Measurements from ENCODE around the gene MAP3K7. TPM values are rescaled to one million over a fixed set of nuclear protein-coding genes. Genes with fewer than 3 reads are reported as not detected.

MAP3K7 gene
- total and polyA plus RNA-seq, 2 of the 8 experiments (the other 6 are each of a cell fraction or from before 2014, with no cell fraction given): 27.3 to 34.8 TPM

GRCh38 chr6:90578894-90579549, 7.8 kb downstream of the MAP3K7 start:
- H3K18ac ChIP-seq (ENCODE audit: extremely low read depth, low read length): no peak overlapping the region
- H3K23ac ChIP-seq (ENCODE audit: insufficient read length): no peak overlapping the region
- no peaks in the 10 kb centered on the region for H3K4me1 ChIP-seq (replicated peaks in 1 of 4; ENCODE audit: control insufficient read depth in 3 of 4, insufficient read depth in 4 of 4, low read length in 3 of 4)
- peaks cover 0 to 71% of the 10 kb centered on the region in 2 experiments; a peak in 3 of 4 replicates for H3K79me2 ChIP-seq (ENCODE audit: control insufficient read depth in 1 of 2, insufficient read depth in 2 of 2, low read length in 2 of 2)
- no peak overlapping the region for H4K91ac ChIP-seq (replicated peaks; ENCODE audit: insufficient read length, low read length)
- DNase-seq (ENCODE audit: low read depth in 1 of 2, low spot score in 2 of 2) (no peak), FAIRE-seq (no peak)
- H2AK5ac ChIP-seq (ENCODE audit: low read depth, low read length): no peak overlapping the region
- H4K8ac ChIP-seq (ENCODE audit: extremely low read depth, insufficient read depth, low read length): no peak overlapping the region
- ChIA-PET POLR2A (ENCODE audit: partially characterized antibody) (interaction anchor here (0.9 to 1.2 kb wide), 2 partner anchors 8 to 10 kb away, joined by 3 read pairs; partner anchors contain the start of gene MAP3K7), CTCF (ENCODE audit: partially characterized antibody) (no interaction called here)
- no peak overlapping the region for H2BK120ac ChIP-seq (replicated peaks; ENCODE audit: low read depth, low read length)
- no peaks in the 10 kb centered on the region; a peak in 1 of 8 replicates for H3K36me3 ChIP-seq (ENCODE audit: control insufficient read depth in 2 of 4, insufficient read depth in 4 of 4, low read length in 3 of 4)
- H3K4ac ChIP-seq (replicated peaks; ENCODE audit: insufficient read length, low read depth, low read length): no peak overlapping the region
- H2BK5ac ChIP-seq (ENCODE audit: low read depth, low read length): no peak overlapping the region
- H3K79me1 ChIP-seq (ENCODE audit: low read depth, low read length): no peaks in the 10 kb centered on the region; the same call in 1 of the 2 replicates
- peaks cover 0 to 2% (median 0%) of the 10 kb centered on the region in 4 experiments; a peak in 2 of 7 replicates for H3K27me3 ChIP-seq (replicated peaks in 1 of 4; ENCODE audit: control insufficient read depth in 3 of 4, extremely low read depth in 1 of 4, insufficient read depth in 3 of 4, low read length in 3 of 4)
- H3K27ac ChIP-seq (ENCODE audit: low read depth, low read length): no peak overlapping the region
- no peak overlapping the region for H2BK15ac ChIP-seq (ENCODE audit: low read length)
- H3K14ac ChIP-seq (ENCODE audit: insufficient read length): no peak overlapping the region
- no peak overlapping the region for H3K56ac ChIP-seq (replicated peaks; ENCODE audit: insufficient read length, low read depth, low read length)
- WGBS, 2 experiments (ENCODE audit: extremely low coverage in 1 of 2, insufficient coverage in 1 of 2, insufficient read length in 1 of 2, insufficient replicate concordance in 2 of 2, low coverage in 1 of 2, low lambda C conversion rate in 2 of 2, missing lambda C conversion rate in 1 of 2): 75% methylated on average over 1 of the region's 1 CpG; no CpG with 5 or more reads in 1 of the 2 experiments
- no peak overlapping the region for H3K4me3 ChIP-seq (ENCODE audit: extremely low read depth in 1 of 4, insufficient read depth in 2 of 4, low read depth in 3 of 4, low read length in 4 of 4)
- H2BK12ac ChIP-seq (ENCODE audit: low read depth, low read length): no peak overlapping the region
- no peak overlapping the region for H2AFZ ChIP-seq (ENCODE audit: low read length)
- H3K9ac ChIP-seq (replicated peaks in 1 of 4; ENCODE audit: extremely low read depth in 1 of 4, low read depth in 3 of 4, low read length in 3 of 4): no peak overlapping the region
- no peaks in the 10 kb centered on the region; the same call in 1 of the 2 replicates for H3K23me2 ChIP-seq (ENCODE audit: low read depth, low read length)
- H4K5ac ChIP-seq (ENCODE audit: insufficient read length, low read depth, low read length): no peak overlapping the region
- no peak overlapping the region for H3K4me2 ChIP-seq (ENCODE audit: insufficient read depth in 1 of 2, low read depth in 2 of 2, low read length in 2 of 2)
- H3K9me3 ChIP-seq (ENCODE audit: insufficient read depth in 2 of 2, low read depth in 1 of 2, low read length in 1 of 2): no peaks in the 10 kb centered on the region
- no peak overlapping the region for H2BK20ac ChIP-seq (ENCODE audit: low read length)
- H4K20me1 ChIP-seq (replicated peaks in 1 of 2; ENCODE audit: control insufficient read depth in 1 of 2, insufficient read depth in 2 of 2, low read length in 2 of 2): peaks cover 18 to 30% of the 10 kb centered on the region in 2 experiments
- TF ChIP-seq FOSL1 (IDR thresholded peaks at IDR 0.05; ENCODE audit: insufficient read depth, low read depth, low read length) (no peak), CTBP2 (IDR thresholded peaks at IDR 0.05; ENCODE audit: borderline replicate concordance, insufficient read depth, insufficient read length, low read length) (no peak), ASH2L (IDR thresholded peaks at IDR 0.05; ENCODE audit: low read length) (no peak), HDAC2 (IDR thresholded peaks at IDR 0.05; ENCODE audit: borderline replicate concordance in 1 of 2, low read depth in 2 of 2, low read length in 2 of 2) (no peak), JUND (IDR thresholded peaks at IDR 0.05; ENCODE audit: low read length) (no peak), POU5F1 (IDR thresholded peaks at IDR 0.05; ENCODE audit: low read depth, low read length) (no peak), HDAC6 (IDR thresholded peaks at IDR 0.05; ENCODE audit: low read depth, low read length) (no peak), SAP30 (IDR thresholded peaks at IDR 0.05; ENCODE audit: insufficient read depth, insufficient replicate concordance, low read length) (no peak), KDM4A (IDR thresholded peaks at IDR 0.05; ENCODE audit: low read depth, low read length, severe bottlenecking) (no peak), CHD2 (IDR thresholded peaks at IDR 0.05; ENCODE audit: low read length) (no peak)
- TF ChIP-seq, protein P1, sequence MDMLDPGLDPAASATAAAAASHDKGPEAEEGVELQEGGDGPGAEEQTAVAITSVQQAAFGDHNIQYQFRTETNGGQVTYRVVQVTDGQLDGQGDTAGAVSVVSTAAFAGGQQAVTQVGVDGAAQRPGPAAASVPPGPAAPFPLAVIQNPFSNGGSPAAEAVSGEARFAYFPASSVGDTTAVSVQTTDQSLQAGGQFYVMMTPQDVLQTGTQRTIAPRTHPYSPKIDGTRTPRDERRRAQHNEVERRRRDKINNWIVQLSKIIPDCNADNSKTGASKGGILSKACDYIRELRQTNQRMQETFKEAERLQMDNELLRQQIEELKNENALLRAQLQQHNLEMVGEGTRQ (IDR thresholded peaks at IDR 0.05; ENCODE audit: low read length): no peak

Measured in H1 (cell line).